PFSK-1 (cell line): ENCODE data around the gene SLC9A3.

Experiments used
- FOXP2 ChIP-seq: optimal IDR thresholded peaks from 2 replicates; pipeline ENCODE3; 2011; ENCODE audit warnings: borderline replicate concordance, control low read depth, inconsistent platforms; ENCODE audit not compliant: insufficient read depth; ENCODE audit errors: extremely low read length, extremely low read depth
- POLR2AphosphoS5 ChIP-seq: IDR thresholded peaks from 2 replicates; pipeline ENCODE4 v1.6.1; 2012; ENCODE audit warnings: low read depth, mild to moderate bottlenecking, control low read depth, low read length, moderate library complexity
- REST ChIP-seq, 2 experiments: IDR thresholded peaks; 2 replicates each; pipeline versions ENCODE4 v1.6.1 to v1.8.0; 2011 to 2012; ENCODE audit warnings: low read depth in 2 of 2, low read length in 2 of 2, control low read depth in 1 of 2, inconsistent platforms in 1 of 2, mild to moderate bottlenecking in 1 of 2, moderate library complexity in 1 of 2; ENCODE audit not compliant: insufficient read depth in 1 of 2
- SIN3A ChIP-seq: IDR thresholded peaks from 2 replicates; pipeline ENCODE4 v1.6.1; 2012; ENCODE audit warnings: mild to moderate bottlenecking, low read length, moderate library complexity, borderline replicate concordance; ENCODE audit not compliant: insufficient read depth
- TAF1 ChIP-seq: IDR thresholded peaks from 2 replicates; pipeline ENCODE4 v1.6.1; 2012; ENCODE audit warnings: low read length, control low read depth, borderline replicate concordance; ENCODE audit not compliant: insufficient read depth

GRCh38 chr5:455806-456205, 68.4 kb downstream of the SLC9A3 start:
- no peak for TF ChIP-seq REST (IDR thresholded peaks at IDR 0.05; ENCODE audit: insufficient read depth in 1 of 2, low read depth in 2 of 2, low read length in 2 of 2)
- TF ChIP-seq POLR2AphosphoS5: no peak
- TF ChIP-seq SIN3A: no peak
- no peak for TF ChIP-seq TAF1
- no peak for TF ChIP-seq FOXP2
